Measurements from ENCODE around the gene RASSF5.

DNA sequence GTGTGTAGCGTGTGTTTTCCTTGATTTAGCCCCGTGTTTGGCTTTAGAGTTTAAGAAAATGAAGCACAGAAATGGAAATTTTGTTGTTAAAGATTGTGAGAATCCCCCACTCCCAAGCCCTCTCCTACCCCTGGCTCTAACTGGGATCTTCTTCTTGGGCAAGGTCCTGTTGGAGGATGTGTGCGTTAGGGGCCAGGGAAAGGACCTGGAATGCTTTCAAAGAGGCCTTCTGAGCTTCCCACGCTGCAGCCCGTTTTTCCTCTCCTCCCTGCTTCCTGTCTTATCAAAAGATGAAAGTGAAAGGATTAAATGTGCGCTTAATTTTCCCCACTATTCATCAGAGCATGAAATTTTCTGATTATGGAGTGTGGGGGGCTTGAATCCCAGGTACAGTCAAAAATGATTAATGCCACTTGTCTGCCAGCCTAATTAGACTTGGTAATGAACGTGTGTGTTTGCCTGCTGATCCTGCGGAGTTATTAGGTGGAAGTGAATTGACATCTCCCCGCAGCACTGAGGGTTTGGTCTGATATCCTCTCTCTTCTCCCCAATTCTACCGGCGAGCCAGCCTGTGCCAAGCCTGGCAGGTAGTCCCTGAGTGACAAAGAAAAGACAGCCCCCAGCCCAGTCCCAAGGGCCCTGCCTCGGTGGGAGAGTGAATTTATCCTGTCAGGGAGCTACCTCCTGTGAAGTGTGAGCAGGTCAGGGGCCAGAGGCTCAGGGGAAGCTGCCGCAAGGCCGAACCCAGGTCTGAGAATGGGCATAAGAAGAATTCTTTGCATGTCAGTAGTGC lies 4.9 kb downstream of the RASSF5 start:
- TF ChIP-seq POLR2A (IDR thresholded peaks at IDR 0.05): no peak
- TF ChIP-seq CTCF (IDR thresholded peaks at IDR 0.05): no peak
- TF ChIP-seq POLR2AphosphoS5 (IDR thresholded peaks at IDR 0.05): no peak
- TF ChIP-seq EP300 (IDR thresholded peaks at IDR 0.05; ENCODE audit: low read depth): no peak

Data from transverse colon (tissue), 4 donors.